Measurements from ENCODE around the gene SUSD3.

The SUSD3 gene

DNA sequence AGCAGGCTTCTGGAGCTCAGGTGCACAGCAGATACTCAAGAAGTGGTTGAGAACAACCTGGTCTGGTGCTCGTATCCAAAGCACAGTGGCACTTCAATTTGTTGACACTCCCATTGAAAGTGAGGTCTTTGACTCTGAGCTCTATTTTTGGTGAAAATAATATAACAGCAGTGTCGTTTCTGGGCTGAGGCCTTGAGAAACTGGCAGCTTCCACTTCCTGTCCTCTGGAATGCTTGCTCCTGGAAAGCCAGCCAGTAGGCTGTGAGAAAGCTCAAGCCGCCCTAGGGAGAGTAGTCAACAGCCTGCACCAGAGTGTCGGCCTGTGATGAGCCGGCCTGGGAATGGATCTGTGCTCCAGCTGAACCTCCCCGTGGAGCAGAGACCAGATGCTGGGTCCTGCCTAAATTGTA is 6.8 kb upstream of the SUSD3 start:
- in situ Hi-C loops (cut with MboI; ENCODE audit: low sequenced_read_pairs): no loop called here

DNA sequence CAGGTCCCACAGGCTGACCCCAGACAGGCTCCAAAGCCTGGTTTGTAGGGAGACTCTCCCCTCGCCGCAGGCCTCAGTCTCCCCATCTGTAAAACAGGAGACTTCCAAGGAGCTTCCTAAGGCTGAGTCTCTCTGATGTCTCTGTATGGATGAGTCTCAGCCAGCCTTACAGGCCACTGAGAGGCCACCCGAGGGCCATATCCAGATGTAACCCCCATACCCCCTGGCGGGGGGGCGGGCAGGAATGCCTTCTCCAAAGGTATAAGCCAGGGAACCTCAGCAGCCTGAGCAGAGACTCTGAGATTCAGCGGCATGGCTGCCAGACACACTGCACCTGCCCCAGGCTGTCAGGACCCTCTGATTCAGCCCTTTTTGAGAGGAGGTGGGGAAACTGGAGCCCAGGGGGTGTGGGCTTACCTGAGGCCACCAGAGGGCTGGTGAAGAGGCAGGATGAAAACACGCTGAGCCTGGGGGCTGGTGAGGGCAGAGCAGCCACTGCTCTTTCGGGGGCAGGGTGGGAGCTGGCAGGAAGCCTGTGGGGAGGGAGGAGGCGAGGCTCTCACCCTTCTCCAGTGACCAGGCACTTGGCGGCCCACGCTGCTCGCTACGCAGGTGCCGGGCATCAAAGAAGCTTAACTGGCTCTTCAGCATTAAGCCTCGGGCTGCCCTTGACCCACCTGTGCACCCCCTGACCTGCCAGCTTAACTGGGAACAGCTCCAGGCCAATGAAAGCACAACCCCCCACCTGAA is 5.5 kb upstream of the SUSD3 start:
- in situ Hi-C loops (cut with MboI; ENCODE audit: low sequenced_read_pairs): no loop called here

DNA sequence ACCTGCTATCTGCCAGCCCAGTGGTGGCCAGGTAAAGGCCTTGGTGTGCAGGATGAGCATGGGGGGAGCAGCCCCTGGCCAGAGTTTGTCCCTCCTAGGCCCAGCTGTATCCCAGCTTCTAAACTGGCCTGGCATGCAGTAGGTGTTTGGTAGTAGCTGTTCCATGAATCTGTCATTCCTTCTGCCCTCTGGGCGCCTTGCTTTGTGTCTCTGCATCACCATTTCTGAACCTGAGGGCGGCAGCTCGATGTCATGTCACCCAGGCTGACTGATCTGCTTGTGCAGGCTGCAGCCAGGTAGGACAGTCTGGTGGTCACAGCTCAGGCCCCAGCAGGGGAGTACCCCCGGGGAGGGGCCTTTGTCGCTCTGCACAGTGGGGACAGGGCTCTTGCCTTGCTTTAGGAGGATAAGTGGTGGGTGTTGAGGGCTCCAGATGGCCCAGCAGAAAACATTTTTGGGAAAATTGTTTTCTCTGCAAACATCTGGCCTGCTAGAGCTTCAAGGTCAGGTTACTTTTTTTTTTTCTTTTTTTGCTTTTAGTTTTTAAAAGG is 4.6 kb upstream of the SUSD3 start:
- in situ Hi-C loops (cut with MboI; ENCODE audit: low sequenced_read_pairs): no loop called here

DNA sequence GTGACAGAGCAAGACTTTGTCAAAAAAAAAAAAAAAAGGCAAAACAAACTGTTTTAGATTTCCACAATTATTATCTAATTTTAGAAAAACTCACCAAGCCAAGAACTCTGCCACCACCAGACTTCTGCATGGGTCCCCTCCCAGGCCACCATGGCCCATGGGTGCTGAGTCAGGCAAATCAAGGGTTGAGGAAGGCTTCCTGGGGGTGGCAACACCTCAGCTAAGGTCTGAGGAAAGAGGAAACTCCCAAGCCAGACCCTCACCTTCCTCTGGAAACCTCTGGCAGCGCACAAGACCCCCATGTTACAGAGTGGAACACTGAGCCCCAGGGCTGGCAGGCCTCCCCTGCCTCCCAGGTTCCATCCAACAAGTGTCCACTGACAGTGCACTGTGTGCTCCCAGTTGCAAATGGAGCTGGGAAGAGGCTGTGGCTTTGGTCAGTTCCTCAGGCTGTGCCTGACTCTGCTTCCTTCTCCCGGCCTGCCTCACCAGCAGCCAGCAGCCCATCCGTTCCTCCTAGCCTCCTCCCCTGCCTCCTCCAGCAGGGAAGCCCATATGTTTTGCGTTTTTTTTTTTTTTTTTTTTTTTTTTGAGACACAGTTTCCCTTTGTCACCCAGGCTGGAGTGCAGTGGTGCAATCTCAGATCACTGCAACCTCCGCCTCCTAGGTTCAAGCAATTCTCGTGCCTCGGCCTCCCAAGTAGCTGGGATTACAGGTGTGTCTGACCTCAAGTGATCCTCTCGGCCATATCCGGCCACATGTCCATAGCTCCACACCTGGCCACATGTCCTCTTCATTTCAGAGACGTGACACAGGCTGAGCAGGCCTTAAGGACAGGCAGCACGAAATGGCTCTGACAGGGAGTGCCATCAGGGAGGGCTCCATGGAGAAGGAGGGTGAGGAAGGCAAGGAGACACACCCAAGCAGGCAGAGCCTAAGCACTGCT is 3.5 kb upstream of the SUSD3 start:
- in situ Hi-C loops (cut with MboI; ENCODE audit: low sequenced_read_pairs): no loop called here

- in situ Hi-C loops (cut with MboI; ENCODE audit: low sequenced_read_pairs): no loop called here
Observed at GRCh38 chr9:93057042-93057702, 1.3 kb upstream of the SUSD3 start.

- in situ Hi-C loops (cut with MboI; ENCODE audit: low sequenced_read_pairs): no loop called here
Observed at GRCh38 chr9:93057703-93058354, 672 bp upstream of the SUSD3 start.

DNA sequence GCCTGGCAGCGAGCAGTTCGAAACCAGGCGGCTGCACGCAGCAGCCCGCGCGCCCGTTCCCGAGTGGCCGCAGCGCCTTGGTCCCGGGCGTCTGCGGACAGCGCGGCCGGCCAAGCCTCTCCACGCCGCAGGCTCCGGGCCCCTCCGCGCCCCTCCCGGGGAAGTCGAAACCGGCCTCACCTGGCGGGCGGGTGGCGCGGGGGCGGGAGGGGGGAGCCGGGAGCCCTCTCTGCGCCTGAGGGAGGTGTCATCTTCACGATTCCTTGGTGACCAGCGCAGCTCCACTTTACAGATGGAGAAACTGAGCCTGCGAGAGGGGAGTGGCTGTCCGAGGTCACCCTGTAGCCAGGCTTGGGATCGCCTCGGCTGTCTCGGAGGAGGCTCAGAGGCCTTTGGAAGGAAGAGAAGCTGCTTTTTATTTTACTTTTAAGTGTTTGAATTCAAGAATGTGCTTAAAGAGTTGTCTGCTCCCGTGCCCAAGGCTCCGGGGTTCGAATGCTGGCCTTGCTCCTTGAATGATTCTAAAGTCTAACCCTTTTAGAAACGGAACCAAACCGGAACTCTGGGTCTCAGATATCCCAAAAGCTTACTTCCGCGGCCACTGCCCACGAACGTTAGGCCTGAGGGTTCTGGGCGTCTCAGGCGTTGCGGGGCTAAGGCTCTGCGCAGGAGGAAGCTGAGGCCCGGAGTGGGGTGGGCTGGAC is 662 bp downstream of the SUSD3 start:
- in situ Hi-C loops (cut with MboI; ENCODE audit: low sequenced_read_pairs): no loop called here

DNA sequence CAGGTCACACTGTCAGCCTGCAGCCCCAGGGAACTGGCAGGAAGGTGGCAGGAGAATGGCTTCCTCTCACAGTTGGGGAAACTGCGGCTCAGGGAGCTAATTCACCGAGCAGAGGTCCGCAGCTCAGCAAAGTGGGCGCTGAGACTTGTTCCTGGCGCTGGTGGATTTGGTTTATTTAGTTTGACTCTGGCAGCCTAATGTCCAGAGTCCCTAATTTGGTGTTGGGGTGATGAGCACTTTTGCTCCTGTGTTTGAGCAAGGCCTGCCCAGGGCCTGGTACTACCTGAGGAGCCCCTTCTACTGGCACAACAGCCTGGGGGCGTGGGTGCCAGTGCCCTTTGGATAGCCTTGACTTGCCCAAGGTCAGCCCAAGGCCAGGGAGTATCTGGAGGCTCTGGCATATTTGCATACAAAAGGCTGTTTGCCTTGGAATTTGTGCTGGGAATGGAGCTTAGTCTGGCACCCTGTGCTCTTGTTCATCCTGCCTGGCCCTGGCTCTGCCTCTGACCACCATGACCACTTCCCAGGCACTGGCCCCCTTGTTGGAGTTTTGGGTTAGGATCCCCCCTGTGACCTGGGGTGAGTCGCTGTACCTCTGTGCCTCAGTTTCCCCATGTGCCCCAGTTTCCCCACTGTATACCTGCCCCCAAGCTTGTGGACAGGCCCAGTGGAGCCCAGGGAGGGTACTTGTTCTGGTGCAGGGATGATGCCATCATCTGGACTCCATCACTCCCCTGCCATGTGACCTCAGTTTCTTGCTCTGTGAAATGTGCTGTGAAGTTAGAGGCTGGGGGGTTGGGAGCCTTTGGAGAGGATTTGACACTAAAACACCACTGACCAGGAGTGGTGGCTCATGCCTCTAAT is 1.4 kb downstream of the SUSD3 start:
- in situ Hi-C loops (cut with MboI; ENCODE audit: low sequenced_read_pairs): no loop called here

GRCh38 chr9:93060746-93061259 is 2.3 kb downstream of the SUSD3 start:
- in situ Hi-C loops (cut with MboI; ENCODE audit: low sequenced_read_pairs): no loop called here

DNA sequence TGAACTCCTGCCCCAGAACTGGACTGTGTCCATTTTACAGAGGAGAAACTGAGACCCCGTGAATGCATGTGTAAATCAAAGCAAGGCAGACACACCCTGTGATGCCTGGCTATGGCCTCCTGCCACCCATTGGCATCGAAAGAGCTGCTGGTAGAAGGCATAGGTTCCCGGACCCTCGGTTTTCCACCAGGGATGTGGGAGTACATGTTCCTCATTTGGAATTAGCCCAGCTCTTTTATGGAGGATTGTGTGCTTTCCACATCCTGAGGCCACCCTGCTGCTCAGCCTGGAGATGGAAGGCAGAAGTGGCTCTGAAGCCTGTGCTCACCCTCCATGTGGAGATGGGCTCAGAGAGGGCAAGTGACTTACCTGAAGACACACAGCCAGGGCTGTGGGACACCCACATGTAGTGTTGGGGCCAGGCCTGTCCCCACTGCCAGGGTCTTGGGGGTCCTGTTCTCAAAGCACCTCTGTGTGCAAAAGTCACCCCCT is 2.8 kb downstream of the SUSD3 start:
- in situ Hi-C loops (cut with MboI; ENCODE audit: low sequenced_read_pairs): no loop called here

- in situ Hi-C loops (cut with MboI; ENCODE audit: low sequenced_read_pairs): no loop called here
Observed at GRCh38 chr9:93061791-93062763, 3.6 kb downstream of the SUSD3 start.

- in situ Hi-C loops (cut with MboI; ENCODE audit: low sequenced_read_pairs): no loop called here
Observed at GRCh38 chr9:93064392-93065134, 6.1 kb downstream of the SUSD3 start.

GRCh38 chr9:93065135-93065720 is 6.7 kb downstream of the SUSD3 start:
- in situ Hi-C loops (cut with MboI; ENCODE audit: low sequenced_read_pairs): no loop called here

GRCh38 chr9:93066978-93067603 is 8.6 kb downstream of the SUSD3 start:
- in situ Hi-C loops (cut with MboI; ENCODE audit: low sequenced_read_pairs): no loop called here

GRCh38 chr9:93068956-93069355 is 10.5 kb downstream of the SUSD3 start:
- in situ Hi-C loops (cut with MboI; ENCODE audit: low sequenced_read_pairs): no loop called here

DNA sequence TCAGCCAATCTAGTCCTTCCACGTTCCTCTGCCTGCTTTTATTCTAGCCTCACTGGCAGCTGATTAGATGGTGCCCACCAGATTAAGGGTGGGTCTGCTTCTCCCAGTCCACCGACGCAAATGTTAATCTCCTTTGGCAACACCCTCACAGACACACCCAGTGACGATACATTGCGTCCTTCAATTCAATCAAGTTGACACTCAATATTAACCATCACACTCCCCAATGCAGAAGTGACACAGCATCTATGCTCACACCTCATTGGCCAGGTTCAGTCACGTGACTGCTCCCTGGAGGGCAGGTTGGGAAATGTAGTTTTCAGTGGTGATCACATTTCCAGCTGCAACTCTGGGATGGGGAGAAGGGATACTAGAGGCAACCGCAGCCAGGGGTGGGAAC is 13.0 kb downstream of the SUSD3 start:
- in situ Hi-C loops (cut with MboI; ENCODE audit: low sequenced_read_pairs): no loop called here

All from HL-60/S4 treated with phorbol 12-myristate 13-acetate at 8.2 ng/mL for 4 days and 3 days (cell line).